Activated CD4-positive, alpha-beta memory T cell treated with anti-CD3 and anti-CD28 coated beads, Interleukin-2, amount 10 ng/mL, durations not matched to agents 7 days and 5 days (primary cell): ENCODE data around the gene USF1. TPM values are rescaled to one million over a fixed set of nuclear protein-coding genes. Genes with fewer than 3 reads are reported as not detected.

ENCODE experiments used
- CTCF ChIA-PET: fragments of 350-600 bp; sonication (Branson Sonifier 250); formaldehyde crosslinking; loops from one replicate; lab custom pipeline; 2021; ENCODE audit warnings: antibody characterized with exemption, inconsistent platforms; lab: Charles Lee
- POLR2A ChIA-PET: fragments of 350-600 bp; sonication (Branson Sonifier 250); formaldehyde crosslinking; loops from one replicate; lab custom pipeline; 2021; ENCODE audit warnings: antibody characterized with exemption; lab: Charles Lee
- DNase-seq: peaks from one replicate; pipeline ENCODE4 v3.0.0-alpha.2; 2020
- H3K27ac Mint-ChIP-seq: one replicate; pipeline ENCODE4 v1.8.0; 2021; ENCODE audit warnings: mild to moderate bottlenecking, mixed read lengths
- H3K27me3 Mint-ChIP-seq: one replicate; pipeline ENCODE4 v1.8.0; 2021; ENCODE audit warnings: mixed read lengths
- H3K36me3 Mint-ChIP-seq: one replicate; pipeline ENCODE4 v1.8.0; 2021; ENCODE audit warnings: low read depth, mixed read lengths
- H3K4me1 Mint-ChIP-seq: one replicate; pipeline ENCODE4 v1.8.0; 2021; ENCODE audit warnings: mixed read lengths
- H3K4me3 Mint-ChIP-seq: one replicate; pipeline ENCODE4 v1.8.0; 2021; ENCODE audit warnings: mild to moderate bottlenecking, mixed read lengths
- H3K9me3 Mint-ChIP-seq: one replicate; pipeline ENCODE4 v1.8.0; 2021; ENCODE audit warnings: mixed read lengths
- total RNA-seq, 2 experiments: library from RNA; stranded (reverse); gene quantifications; one replicate each; pipeline ENCODE4 v1.2.3, GENCODE V29; 2021

Gene USF1
- total RNA-seq, 2 experiments from 2014 or later: 67.4 to 68.0 TPM

- ChIA-PET POLR2A (interaction anchor here (0.7 to 4.4 kb wide), 5 partner anchors 9 to 500 kb away, joined by 3 to 16 read pairs (median 3); partner anchors contain the start of genes ARHGAP30, B4GALT3 and USF1), CTCF (interaction anchor here (2.4 to 3.6 kb wide), 2 partner anchors 12 to 15 kb away, joined by 7 to 21 read pairs; partner anchors contain the start of gene ARHGAP30)
- DNase-seq: no peak
- Mint-ChIP-seq H3K36me3 (no peaks in the 10 kb centered on the region), H3K27me3 (no peaks in the 10 kb centered on the region), H3K27ac (no peak overlapping the region), H3K4me3 (no peak overlapping the region), H3K9me3 (no peaks in the 10 kb centered on the region), H3K4me1 (peaks cover 4% of the 10 kb centered on the region)
Measured at GRCh38 chr1:161085165-161085564, 39.4 kb upstream of the USF1 start.

GRCh38 chr1:161084597-161084988 is 38.8 kb upstream of the USF1 start:
- H3K4me1 Mint-ChIP-seq: peaks cover 8% of the 10 kb centered on the region
- no peak overlapping the region for H3K4me3 Mint-ChIP-seq
- no peak overlapping the region for H3K27ac Mint-ChIP-seq
- no peaks in the 10 kb centered on the region for H3K36me3 Mint-ChIP-seq
- DNase-seq: no peak
- H3K27me3 Mint-ChIP-seq: no peaks in the 10 kb centered on the region
- POLR2A ChIA-PET: interaction anchor here (1.2 to 4.4 kb wide), 3 partner anchors 14 to 93 kb away, joined by 3 to 16 read pairs (median 7); partner anchors contain the start of genes ARHGAP30, B4GALT3 and USF1
- CTCF ChIA-PET: interaction anchor here (2.4 to 3.6 kb wide), 2 partner anchors 12 to 14 kb away, joined by 7 to 21 read pairs; partner anchors contain the start of gene ARHGAP30
- no peaks in the 10 kb centered on the region for H3K9me3 Mint-ChIP-seq

- CTCF ChIA-PET: interaction anchor here (3.6 kb wide), 1 partner anchor 13 kb away, joined by 21 read pairs; no protein-coding TSS in a partner anchor
- H3K9me3 Mint-ChIP-seq: no peaks in the 10 kb centered on the region
- H3K4me3 Mint-ChIP-seq: no peak overlapping the region
- DNase-seq: no peak
- H3K27me3 Mint-ChIP-seq: peaks cover 2% of the 10 kb centered on the region
- POLR2A ChIA-PET: interaction anchor here (1.2 to 4.4 kb wide), 3 partner anchors 14 to 94 kb away, joined by 3 to 16 read pairs (median 7); partner anchors contain the start of genes ARHGAP30, B4GALT3 and USF1
- peaks cover 10% of the 10 kb centered on the region for H3K4me1 Mint-ChIP-seq
- H3K27ac Mint-ChIP-seq: no peak overlapping the region
- H3K36me3 Mint-ChIP-seq: no peaks in the 10 kb centered on the region
Measured at GRCh38 chr1:161083748-161084596, 38.2 kb upstream of the USF1 start.

GRCh38 chr1:161082996-161083747 is 37.4 kb upstream of the USF1 start:
- Mint-ChIP-seq H3K4me1 (peaks cover 11% of the 10 kb centered on the region), H3K4me3 (no peak overlapping the region), H3K9me3 (no peaks in the 10 kb centered on the region), H3K27ac (no peak overlapping the region), H3K27me3 (peaks cover 2% of the 10 kb centered on the region), H3K36me3 (no peaks in the 10 kb centered on the region)
- ChIA-PET POLR2A (interaction anchor here (1.0 to 2.5 kb wide), 2 partner anchors 13 kb away, joined by 4 to 7 read pairs; partner anchors contain the start of gene ARHGAP30), CTCF (interaction anchor here (1.0 to 3.6 kb wide), 2 partner anchors 12 to 14 kb away, joined by 3 to 21 read pairs; no protein-coding TSS in a partner anchor)
- no peak for DNase-seq

GRCh38 chr1:161082483-161082882 is 36.7 kb upstream of the USF1 start:
- no peak overlapping the region for H3K4me3 Mint-ChIP-seq
- CTCF ChIA-PET: interaction anchor here (1.0 kb wide), 1 partner anchor 11 kb away, joined by 3 read pairs; no protein-coding TSS in a partner anchor
- no peak overlapping the region for H3K27ac Mint-ChIP-seq
- H3K4me1 Mint-ChIP-seq: peaks cover 11% of the 10 kb centered on the region
- no peaks in the 10 kb centered on the region for H3K9me3 Mint-ChIP-seq
- DNase-seq: no peak
- POLR2A ChIA-PET: interaction anchor here (1.0 kb wide), 1 partner anchor 12 kb away, joined by 4 read pairs; the partner anchor contains the start of gene ARHGAP30
- peaks cover 2% of the 10 kb centered on the region for H3K27me3 Mint-ChIP-seq
- no peaks in the 10 kb centered on the region for H3K36me3 Mint-ChIP-seq

- H3K9me3 Mint-ChIP-seq: no peaks in the 10 kb centered on the region
- DNase-seq: no peak
- H3K36me3 Mint-ChIP-seq: no peaks in the 10 kb centered on the region
- ChIA-PET CTCF (interaction anchor here (0.5 to 1.3 kb wide), 2 partner anchors 10 to 532 kb away, joined by 4 to 5 read pairs; no protein-coding TSS in a partner anchor), POLR2A (interaction anchor here (3.1 kb wide), 1 partner anchor 11 kb away, joined by 17 read pairs; the partner anchor contains the start of gene ARHGAP30)
- no peak overlapping the region for H3K4me3 Mint-ChIP-seq
- H3K27me3 Mint-ChIP-seq: peaks cover 2% of the 10 kb centered on the region
- H3K4me1 Mint-ChIP-seq: peaks cover 11% of the 10 kb centered on the region
- no peak overlapping the region for H3K27ac Mint-ChIP-seq
Measured at GRCh38 chr1:161081519-161081918, 35.7 kb upstream of the USF1 start.

GRCh38 chr1:161080441-161081405 is 34.9 kb upstream of the USF1 start:
- Mint-ChIP-seq H3K9me3 (no peaks in the 10 kb centered on the region), H3K4me3 (no peak overlapping the region), H3K27ac (no peak overlapping the region), H3K4me1 (peaks cover 13% of the 10 kb centered on the region), H3K36me3 (no peaks in the 10 kb centered on the region), H3K27me3 (peaks cover 2% of the 10 kb centered on the region)
- no peak for DNase-seq
- ChIA-PET POLR2A (interaction anchor here (1.1 to 3.1 kb wide), 2 partner anchors 11 to 13 kb away, joined by 4 to 17 read pairs; partner anchors contain the start of gene ARHGAP30), CTCF (interaction anchor here (1.3 to 2.3 kb wide), 3 partner anchors 9 to 16 kb away, joined by 4 to 13 read pairs (median 4); partner anchors contain the start of genes ARHGAP30 and KLHDC9)

GRCh38 chr1:161079436-161080110 is 33.8 kb upstream of the USF1 start:
- Mint-ChIP-seq H3K36me3 (no peaks in the 10 kb centered on the region), H3K9me3 (no peaks in the 10 kb centered on the region), H3K27me3 (peaks cover 2% of the 10 kb centered on the region), H3K4me3 (no peak overlapping the region), H3K27ac (no peak overlapping the region), H3K4me1 (peaks cover 13% of the 10 kb centered on the region)
- POLR2A ChIA-PET: interaction anchor here (1.1 to 3.1 kb wide), 2 partner anchors 9 to 11 kb away, joined by 4 to 17 read pairs; partner anchors contain the start of gene ARHGAP30
- CTCF ChIA-PET: interaction anchor here (1.0 to 2.3 kb wide), 3 partner anchors 9 to 18 kb away, joined by 3 to 13 read pairs (median 4); partner anchors contain the start of genes ARHGAP30 and KLHDC9
- no peak for DNase-seq

GRCh38 chr1:161077426-161077825 is 31.6 kb upstream of the USF1 start:
- DNase-seq: no peak
- Mint-ChIP-seq H3K27me3 (peaks cover 2% of the 10 kb centered on the region), H3K36me3 (no peaks in the 10 kb centered on the region), H3K4me1 (peaks cover 18% of the 10 kb centered on the region), H3K27ac (no peak overlapping the region), H3K4me3 (no peak overlapping the region), H3K9me3 (no peaks in the 10 kb centered on the region)
- ChIA-PET POLR2A (interaction anchor here (1.1 kb wide), 1 partner anchor 32 kb away, joined by 3 read pairs; the partner anchor contains the start of gene USF1), CTCF (no interaction called here)

- POLR2A ChIA-PET: interaction anchor here (0.5 to 1.1 kb wide), 2 partner anchors 27 to 31 kb away, joined by 3 to 5 read pairs; partner anchors contain the start of gene USF1
- Mint-ChIP-seq H3K9me3 (no peaks in the 10 kb centered on the region), H3K27ac (no peak overlapping the region), H3K36me3 (no peaks in the 10 kb centered on the region), H3K27me3 (peaks cover 2% of the 10 kb centered on the region), H3K4me1 (peaks cover 26% of the 10 kb centered on the region), H3K4me3 (no peak overlapping the region)
- no peak for DNase-seq
- CTCF ChIA-PET: interaction anchor here (11.4 kb wide), 1 partner anchor 20 kb away, joined by 128 read pairs; the partner anchor contains the start of gene KLHDC9
Measured at GRCh38 chr1:161076410-161076809, 30.6 kb upstream of the USF1 start.
